Hematopoietic multipotent progenitor cell treated with erythropoietin and hydrocortisone succinate and interleukin-3 and kit ligand, for 4 days (in vitro differentiated cells): ENCODE data around the gene LYSMD1.

Source experiments
- DNase-seq: peaks from one replicate; pipeline ENCODE4 v3.0.0-alpha.2; 2015

LYSMD1 gene

DNA sequence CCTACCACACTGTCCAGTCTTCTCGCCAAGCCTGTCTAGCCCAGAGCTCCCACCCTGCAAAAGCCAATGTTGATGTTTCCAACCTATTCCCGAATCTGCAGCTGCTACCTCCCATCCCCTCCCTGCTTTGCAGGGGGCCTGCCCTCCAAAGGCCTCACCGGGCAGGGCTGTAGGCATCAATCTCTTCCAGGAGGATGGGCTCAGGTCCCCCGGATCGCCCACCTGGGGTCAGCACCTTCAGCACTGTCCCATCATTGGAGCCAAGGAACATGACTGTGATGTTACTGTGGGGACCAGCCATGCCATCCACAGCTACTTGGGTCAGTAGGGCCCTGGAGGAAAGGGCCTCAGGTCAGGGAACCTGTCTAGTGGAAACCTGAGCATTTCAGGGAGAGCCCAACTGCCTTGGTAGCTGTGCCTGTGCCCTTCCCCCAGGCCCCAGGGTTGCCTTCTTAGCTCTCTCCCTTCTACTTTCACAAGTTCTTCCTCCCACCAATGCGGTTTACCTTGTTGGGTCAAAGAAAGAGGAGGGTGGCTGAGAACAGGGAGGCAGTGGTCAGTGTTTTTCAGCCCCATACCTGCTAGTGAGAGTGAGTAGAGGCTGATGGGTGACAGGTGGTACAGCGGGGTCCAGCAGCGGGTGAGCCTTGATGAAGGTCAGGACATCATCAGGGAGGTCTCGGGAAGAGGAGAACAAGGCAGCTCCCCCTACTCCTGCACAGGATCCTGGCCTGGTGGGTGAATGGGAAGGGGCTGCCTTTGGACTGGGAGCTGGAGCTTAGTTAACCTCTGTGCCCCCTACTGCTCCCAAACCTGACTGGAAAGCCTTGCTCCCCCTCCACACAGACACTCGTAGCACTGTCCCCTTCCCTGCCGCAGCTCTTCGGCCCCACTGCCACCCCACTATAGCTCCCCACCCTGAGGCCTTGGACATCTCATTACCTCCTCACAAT is 30.0 kb downstream of the LYSMD1 start:
- DNase-seq: peak; percentile 19

DNA sequence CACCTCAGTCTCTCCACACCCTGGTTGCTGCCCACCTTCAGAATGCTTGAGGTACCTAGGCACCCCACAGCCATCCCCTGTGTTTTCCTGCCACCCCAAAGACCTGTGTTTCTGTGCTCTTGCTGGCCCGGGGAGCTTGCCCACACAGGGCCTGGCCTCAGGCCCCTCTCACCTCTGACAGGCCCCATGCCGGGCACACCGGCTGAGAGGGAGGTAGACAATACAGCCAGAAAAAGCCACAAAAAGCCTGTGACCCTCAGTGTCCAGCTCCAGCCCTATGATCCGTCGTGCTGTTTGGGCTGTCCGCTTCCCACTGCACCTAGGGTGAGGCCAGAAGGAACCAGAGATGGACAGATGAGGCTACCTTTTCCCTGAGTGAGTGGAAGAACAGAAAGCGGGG is 30.7 kb downstream of the LYSMD1 start:
- no peak for DNase-seq

DNA sequence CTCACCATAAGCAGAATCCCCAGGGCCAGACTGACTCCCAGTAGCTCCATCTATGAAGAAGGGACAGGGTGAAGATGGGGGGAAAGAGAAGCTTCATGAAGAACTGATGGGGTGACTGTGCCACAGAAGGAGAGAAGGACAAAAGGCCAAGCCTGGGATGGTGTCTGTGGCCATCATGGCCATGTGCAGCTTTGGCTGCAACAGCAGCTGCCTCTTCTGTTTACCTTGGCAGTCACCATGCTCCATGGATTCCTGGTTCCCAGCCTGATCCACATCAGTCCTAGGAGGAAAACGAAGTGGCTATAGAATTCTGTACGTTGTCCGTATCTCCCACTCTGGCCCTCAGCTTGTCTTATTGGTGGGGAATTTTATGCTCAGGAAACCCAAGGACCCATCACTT is 31.3 kb downstream of the LYSMD1 start:
- no peak for DNase-seq

DNA sequence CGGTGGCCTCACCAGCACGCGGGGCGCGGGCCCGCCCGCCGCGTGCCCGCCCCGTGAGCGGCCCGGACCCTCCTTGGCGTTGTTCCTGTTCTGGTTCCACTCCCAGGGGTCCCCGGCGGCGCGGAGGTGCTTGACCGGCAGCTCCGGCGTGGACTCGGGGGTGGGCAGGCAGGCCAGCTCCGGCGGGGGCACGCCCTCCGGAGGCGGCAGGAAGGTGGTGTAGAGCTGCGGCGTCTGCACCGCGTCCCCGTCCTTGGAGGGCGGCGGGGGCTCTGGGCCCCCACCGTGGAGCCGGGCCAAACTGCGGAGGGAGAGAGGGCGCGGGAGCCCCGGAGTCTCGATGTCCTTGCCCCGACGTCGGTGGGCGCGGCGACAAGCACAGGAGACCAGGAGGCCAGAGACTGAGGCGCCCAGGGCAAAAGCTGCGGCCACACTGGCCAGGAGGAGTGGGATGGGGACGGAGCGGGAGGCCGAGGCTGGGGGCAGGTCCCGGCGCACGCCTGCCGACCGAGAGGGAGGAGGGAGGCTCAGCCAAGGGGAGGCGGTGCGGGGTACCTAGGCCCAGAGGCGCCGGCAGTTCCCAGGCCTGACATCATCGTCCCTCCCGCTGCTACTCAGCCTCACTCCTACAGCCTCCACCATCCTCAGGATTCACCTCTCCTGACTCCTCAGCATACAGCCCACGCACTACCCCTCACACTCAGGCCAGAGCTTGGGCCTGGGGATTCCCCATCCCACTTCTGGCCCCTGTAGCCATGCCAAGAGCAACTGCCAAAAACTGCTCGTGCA is 32.5 kb downstream of the LYSMD1 start:
- DNase-seq: no peak

DNA sequence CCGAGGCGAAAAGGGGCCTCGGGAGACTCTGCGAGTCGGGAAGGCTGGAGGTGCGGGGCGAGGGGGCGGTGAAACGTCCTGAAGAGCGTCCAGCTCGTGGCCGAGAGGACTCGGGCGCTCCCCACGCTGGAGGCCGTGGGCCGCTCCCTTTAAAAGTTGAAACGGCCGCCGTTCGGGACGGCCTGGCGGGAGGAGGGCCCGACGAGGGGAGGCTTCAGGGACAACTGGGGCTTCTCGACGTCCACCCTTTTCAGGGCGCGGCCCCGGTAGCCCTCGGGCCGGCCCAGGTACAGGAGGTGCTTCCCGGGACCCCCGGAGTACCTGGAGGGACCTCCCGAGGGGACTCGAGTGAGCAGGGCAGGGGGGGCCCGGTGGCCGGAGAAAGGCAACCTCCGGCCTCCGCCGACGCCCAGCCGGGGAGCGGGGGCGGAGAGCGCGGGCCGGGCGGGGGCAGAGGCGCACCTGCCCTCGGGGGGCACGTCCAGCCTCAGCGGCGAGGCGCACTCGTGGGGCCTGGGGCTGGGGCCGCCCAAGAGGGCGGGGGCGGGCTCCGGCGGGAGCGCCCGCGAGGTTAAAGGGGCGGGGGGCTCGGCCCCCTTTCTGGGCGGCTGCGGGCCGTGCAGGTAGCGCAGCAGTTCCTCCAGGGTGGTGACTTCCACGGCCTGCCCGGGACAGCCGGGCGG is 33.2 kb downstream of the LYSMD1 start:
- no peak for DNase-seq

DNA sequence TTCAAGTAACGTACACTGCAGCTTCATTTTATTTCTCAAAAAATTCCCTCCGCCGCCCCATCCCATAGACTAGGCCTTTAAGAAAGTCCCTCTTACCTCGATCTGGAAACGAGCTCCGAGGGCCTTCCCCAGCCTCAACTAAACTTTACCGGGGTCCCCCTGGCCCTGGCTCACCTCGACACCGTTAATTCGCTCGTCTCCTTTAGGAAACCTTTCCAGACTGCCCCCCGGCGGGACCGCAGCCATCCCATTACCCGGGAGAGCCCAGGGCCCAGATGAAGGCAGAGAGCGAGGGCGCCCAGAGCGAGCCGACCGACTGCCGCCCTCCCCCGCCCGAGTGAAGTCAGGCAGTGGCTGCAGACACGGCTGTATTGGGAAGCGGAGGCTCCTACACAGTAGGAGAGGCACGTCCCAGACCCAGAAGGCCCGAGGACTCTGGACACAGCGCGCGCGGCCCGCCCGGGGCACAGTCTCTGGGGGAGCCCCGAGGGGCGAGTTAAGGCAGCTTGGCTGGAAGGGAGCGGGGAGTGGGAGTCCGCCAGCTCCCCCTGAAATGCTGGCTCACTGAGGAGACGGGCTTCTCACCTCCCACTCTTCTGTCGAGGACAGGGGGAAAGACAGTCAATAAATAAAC is 33.9 kb downstream of the LYSMD1 start:
- no peak for DNase-seq

DNA sequence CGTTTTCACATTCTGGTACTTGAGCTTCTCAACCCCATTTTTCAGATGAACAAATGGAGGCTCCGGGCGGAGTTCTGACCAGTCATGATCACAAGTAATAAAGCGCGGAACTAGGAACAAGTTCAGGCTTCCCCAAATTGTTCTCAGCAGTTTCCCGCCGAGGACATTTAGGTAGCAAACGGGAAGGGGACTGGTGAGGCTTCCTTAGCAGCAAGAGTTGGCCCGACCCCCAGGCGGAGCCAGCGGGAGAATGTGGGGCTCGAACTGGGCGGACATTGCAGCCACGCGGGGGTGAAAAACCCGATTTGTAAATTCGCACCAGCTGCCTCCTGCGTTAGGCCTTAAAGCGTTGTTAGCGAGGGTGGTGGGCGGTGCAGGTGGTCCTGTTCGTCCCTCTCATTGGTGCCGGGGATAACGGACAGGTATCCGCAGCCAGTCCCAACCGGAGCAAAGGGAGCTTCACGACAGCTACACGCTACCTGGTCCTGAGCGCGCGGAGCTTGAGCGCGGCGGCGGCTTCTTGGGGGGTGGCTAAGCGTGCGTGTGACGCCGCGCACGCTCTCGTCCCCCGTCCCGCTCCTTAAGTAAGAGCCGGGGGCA is 34.6 kb downstream of the LYSMD1 start:
- peak; percentile 95 for DNase-seq

DNA sequence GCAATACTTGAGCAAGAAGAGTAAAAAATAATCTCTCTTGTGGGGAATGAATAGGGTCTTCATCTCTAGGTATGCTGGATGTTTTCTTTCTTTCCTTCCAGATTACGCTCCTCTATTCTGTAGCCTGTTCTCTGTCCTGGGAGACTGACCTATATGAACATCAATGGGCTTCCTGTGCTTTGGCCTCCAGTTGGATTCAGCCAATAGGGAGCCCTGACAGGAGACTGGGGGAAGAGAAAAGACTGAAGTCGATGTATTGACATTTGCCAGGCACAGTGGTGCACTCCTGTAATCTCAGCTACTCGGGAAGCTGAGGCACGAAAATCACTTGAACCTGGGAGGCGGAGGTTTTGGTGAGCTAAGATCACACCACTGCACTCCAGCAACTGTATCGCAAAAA is 36.9 kb downstream of the LYSMD1 start:
- no peak for DNase-seq

DNA sequence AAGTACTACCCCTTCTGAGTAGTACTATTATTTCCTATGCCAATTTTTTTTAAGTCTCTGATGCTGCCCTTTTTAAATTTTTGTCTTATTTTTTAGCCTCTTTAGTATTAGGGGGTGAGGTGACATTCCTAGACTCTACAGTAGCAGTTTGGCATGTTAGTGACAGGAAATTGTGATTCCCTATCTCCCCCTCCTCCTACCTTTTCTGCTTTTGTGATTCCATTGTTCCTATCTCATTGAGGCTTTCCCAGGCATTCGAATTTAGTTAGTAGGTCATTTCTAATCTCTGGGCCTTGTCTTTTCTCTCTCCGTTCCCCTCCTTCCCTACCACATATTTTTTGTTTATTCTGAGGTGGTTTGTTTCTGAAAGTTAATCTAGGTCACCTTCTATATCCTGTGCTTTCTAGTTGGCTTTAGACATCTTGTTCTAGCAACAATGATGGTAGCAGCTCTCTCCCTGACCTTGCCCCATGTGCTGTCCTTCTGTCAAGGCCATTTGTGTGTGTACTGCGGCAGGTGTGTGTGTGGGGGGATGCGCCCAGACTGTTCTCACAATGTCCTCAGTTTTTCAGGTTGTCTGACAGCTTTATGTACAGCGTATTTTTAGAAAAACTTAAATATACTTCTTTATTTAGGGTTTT is 40.8 kb downstream of the LYSMD1 start:
- DNase-seq: no peak

DNA sequence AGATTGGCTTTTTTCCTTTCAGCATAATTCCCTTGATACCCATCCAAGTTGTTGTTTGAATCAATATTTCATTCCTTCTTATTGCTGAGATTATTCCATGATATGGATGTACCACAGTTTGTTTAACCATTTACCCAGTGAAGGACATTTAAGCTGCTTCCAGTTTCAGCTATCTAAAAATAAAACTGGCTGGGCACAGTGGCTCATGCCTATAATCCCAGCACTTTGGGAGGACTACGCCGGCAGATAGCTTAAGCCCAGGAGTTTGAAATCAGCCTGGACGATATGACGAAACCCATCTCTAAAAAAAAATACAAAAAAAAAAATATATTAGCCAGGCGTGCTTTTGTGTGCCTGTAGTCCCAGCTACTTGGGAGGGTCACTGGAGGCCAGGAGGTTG is 51.8 kb downstream of the LYSMD1 start:
- DNase-seq: no peak
